A549 treated with AZD9567 at 1 μM for 4 hours (cell line): ENCODE data around the gene ASB1. TPM values are rescaled to one million over a fixed set of nuclear protein-coding genes. Genes with fewer than 3 reads are reported as not detected.

Experiments
- total RNA-seq: library from RNA; stranded (reverse); fragments of 200-300 nt; extraction: Qiagen RNA extraction; gene quantifications from 5 replicates; pipeline ENCODE4 v1.2.3, GENCODE V29; 2022; ENCODE audit not compliant: insufficient read depth

The ASB1 gene
- total RNA-seq = 16.3 to 54.7 TPM (median 52.5 TPM) in 5 replicates

GRCh38 chr2:238426568-238427434 is at the start of gene ASB1:
TSS of gene ASB1 (plus strand) at chr2:238426927. CDS start at chr2:238427071, 144 bp downstream.

Other genes starting within 250 kb of the ASB1 start
- 39.6 to 44.0 TPM (median 43.2 TPM) in 5 replicates for gene ILKAP, start 223.2 kb upstream of the ASB1 start, total RNA-seq
- gene HES6, start 186.9 kb upstream of the ASB1 start, total RNA-seq = 14.2 to 17.4 TPM (median 16.4 TPM) in 5 replicates
- 4.5 to 6.0 TPM (median 5.2 TPM) in 5 replicates for gene PER2, start 138.3 kb upstream of the ASB1 start, total RNA-seq
- gene TRAF3IP1, start 106.4 kb upstream of the ASB1 start, total RNA-seq = 12.2 to 17.4 TPM (median 14.1 TPM) in 5 replicates